Ishikawa (cell line): ENCODE results near the gene XAB2.

ENCODE experiments used
- YY1 ChIP-seq: IDR thresholded peaks from 2 replicates; pipeline ENCODE4 v1.6.1; 2012; ENCODE audit warnings: low read depth
- TF ChIP-seq, protein P1 (sequence below): IDR thresholded peaks from 2 replicates; pipeline ENCODE4 v1.6.1; 2012; ENCODE audit warnings: low read depth, mild to moderate bottlenecking

DNA sequence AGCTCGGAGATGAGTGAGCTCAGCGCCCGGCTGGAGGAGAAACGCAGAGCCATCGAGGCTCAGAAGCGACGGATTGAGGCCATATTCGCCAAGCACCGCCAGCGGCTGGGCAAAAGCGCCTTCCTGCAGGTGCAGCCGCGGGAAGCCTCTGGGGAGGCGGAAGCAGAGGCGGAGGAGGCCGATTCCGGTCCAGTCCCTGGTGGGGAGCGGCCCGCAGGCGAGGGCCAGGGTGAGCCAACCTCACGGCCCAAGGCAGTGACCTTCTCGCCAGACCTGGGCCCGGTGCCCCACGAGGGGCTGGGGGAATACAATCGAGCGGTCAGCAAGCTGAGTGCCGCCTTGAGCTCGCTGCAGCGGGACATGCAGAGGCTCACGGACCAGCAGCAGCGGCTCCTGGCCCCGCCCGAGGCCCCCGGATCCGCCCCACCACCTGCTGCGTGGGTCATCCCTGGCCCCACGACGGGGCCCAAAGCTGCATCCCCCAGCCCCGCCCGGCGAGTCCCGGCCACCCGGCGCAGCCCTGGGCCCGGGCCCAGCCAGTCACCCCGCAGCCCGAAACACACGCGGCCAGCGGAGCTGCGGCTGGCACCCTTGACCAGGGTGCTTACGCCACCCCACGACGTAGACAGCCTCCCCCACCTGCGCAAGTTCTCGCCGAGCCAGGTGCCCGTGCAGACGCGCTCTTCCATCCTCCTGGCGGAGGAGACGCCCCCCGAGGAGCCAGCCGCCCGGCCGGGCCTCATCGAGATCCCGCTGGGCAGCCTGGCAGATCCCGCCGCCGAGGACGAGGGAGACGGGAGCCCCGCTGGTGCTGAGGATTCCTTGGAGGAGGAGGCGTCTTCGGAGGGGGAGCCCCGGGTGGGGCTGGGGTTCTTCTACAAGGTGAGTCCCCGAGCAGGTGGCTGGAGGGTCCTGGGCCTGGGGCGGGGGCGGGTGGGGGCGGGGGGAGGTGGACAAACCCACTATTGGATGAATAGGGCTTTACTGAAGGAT lies 16.8 kb downstream of the XAB2 start:
- no peak for TF ChIP-seq YY1
- TF ChIP-seq, protein P1, sequence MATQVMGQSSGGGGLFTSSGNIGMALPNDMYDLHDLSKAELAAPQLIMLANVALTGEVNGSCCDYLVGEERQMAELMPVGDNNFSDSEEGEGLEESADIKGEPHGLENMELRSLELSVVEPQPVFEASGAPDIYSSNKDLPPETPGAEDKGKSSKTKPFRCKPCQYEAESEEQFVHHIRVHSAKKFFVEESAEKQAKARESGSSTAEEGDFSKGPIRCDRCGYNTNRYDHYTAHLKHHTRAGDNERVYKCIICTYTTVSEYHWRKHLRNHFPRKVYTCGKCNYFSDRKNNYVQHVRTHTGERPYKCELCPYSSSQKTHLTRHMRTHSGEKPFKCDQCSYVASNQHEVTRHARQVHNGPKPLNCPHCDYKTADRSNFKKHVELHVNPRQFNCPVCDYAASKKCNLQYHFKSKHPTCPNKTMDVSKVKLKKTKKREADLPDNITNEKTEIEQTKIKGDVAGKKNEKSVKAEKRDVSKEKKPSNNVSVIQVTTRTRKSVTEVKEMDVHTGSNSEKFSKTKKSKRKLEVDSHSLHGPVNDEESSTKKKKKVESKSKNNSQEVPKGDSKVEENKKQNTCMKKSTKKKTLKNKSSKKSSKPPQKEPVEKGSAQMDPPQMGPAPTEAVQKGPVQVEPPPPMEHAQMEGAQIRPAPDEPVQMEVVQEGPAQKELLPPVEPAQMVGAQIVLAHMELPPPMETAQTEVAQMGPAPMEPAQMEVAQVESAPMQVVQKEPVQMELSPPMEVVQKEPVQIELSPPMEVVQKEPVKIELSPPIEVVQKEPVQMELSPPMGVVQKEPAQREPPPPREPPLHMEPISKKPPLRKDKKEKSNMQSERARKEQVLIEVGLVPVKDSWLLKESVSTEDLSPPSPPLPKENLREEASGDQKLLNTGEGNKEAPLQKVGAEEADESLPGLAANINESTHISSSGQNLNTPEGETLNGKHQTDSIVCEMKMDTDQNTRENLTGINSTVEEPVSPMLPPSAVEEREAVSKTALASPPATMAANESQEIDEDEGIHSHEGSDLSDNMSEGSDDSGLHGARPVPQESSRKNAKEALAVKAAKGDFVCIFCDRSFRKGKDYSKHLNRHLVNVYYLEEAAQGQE: no peak
